HG03196 (cell line): ENCODE results near the gene ASS1.
"Not testable (repeated sequence)": the region's sequence is repeated elsewhere in the genome, so short reads cannot be mapped to it uniquely, and the experiment has no call there.

ENCODE experiments used
- ATAC-seq: cut with Tn5 transposase; IDR thresholded peaks from one replicate; pipeline ENCODE4 v1.9.1; 2021; ENCODE audit not compliant: unreplicated experiment

The ASS1 gene

DNA sequence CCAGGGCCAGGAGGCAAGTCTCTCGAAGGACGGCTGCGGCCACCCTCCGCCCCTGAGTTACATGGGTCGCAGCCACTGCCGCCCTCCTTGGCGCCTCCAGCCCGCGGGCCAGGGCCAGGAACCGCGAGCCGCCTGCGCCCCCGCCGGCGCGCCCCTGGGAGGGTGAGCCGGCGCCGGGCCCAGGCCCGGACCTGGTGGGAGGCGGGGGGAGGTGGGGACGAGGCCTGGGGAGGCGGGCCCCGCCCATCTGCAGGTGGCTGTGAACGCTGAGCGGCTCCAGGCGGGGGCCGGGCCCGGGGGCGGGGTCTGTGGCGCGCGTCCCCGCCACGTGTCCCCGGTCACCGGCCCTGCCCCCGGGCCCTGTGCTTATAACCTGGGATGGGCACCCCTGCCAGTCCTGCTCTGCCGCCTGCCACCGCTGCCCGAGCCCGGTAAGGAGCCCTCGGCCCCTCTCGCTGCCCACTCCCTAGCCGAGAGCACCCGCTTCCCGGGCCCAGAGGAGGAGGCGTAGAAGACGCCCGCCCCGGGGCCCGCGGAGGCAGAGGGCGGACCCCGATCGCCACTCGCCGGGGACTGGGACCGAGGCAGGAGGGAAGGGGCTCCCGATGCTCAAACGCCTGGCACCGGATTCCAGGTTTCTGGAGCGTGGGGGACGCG is at the start of gene ASS1:
Gene ASS1 (plus strand): TSS at position 397 of the 657 bp plus-strand sequence. CDS start 7,268 bp downstream, outside the sequence.
- no peak for ATAC-seq

DNA sequence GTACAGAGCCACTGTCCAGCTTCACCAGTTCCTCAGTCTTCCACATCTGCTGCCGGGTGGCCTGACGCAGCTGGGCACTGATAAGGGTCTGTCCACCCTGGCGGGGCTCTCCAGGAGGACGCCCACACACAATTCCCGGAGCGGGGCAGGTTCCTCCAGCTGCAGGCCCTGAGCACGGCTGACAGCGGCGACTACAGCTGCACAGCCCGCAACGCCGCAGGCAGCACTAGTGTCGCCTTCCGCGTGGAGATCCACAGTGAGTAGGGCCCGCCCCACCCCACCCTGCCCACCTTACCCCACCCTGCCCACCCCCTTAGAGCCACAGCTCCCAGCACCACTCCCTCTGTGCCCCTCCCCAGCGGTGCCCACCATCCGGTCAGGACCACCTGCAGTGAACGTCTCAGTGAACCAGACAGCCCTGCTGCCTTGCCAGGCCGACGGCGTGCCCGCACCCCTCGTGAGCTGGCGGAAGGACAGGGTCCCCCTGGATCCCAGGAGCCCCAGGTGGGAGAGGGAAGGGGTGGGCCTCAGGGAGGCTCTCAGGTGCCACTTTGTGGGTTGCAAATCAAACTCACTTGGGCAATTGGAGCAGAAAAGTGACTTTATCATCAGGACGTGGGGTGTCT is 48.8 kb upstream of the ASS1 start:
- no peak for ATAC-seq

DNA sequence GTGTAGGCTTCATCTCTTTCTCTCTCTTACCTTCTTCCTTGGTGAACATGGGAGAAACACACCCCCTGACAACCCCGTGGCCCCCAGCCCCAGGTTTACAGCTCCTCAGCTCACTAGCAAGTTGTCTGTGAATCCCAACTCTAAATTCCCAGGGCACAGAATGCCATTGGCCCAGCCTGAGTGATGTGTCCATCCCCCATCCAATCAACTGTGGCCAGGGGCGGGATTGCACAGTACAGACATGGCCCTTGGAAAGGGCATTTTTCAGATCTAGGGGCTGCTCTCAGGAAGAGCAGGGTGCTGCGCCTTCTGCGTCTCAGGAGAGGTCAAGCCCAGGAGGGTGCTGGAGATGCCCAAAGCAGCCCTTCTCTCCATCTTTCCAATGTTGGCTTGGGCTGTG is 48.2 kb upstream of the ASS1 start:
- no peak for ATAC-seq

DNA sequence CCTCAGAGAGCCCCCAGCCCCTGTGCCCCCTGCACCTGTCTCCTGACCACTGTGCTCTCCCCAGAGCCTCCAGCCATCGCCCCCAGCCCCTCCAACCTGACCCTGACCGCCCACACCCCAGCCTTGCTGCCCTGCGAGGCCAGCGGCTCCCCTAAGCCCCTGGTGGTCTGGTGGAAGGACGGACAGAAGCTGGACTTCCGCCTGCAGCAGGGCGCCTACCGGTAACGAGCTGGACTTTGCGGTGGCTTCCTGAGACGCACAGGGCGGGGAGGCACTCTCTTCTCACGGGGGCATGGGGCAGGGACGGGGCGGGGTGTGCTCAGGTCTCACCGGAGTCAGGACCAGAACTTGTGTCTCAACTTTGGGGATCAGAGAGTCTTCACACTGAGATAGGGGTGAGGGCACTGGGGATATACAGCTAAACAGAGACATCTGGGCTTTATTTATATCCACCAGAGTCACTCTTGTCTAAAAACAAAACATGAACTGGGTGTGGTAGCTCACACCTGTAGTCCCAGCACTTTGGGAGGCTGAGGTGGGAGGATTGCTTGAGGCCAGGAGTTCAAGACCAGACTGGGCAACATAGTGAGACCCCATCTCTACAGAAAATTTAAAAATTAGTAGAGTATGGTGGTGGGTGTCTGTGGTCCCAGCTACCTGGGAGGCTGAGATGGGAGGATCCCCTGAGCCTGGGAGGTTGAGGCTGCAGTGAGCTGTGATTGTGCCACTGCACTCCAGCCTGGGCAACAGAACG is 46.1 kb upstream of the ASS1 start:
- no peak for ATAC-seq

DNA sequence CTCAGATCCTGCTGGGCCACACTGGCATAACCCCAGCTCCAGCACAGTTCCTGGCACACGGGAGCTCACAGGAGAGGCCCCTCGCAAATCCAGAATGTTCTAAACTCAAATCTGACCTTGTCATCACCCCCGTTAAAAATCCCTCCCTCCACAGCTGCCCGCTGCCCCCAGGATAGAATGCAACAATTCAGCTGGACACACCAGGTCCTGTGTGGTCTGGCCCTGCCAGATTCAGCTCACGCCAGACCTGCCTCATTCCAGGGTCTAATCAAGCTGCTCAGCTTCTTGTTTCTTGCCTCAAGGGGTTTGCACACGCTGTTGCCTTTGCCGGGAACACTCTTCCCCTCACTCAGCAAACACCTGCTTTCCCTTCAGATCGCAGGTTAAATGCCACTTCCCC is 45.0 kb upstream of the ASS1 start:
- no peak for ATAC-seq

DNA sequence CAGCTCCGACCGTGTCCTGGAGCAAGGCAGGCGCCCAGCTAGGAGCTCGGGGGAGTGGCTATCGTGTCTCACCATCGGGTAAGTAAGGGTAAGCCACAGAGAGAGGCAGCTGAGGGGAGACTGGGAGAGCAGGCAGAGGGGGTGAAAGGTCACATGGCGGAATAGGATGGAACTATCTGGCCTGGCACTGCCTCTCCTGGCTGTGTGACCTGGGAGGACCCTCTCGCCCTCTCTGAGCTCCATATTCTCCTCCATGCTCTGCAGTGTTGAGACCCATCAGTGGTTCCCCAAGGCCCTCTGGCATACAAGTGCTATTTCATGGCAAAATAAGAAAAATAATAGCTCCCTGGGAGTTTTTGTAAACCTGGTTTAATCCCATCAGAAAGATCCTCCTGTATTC is 43.9 kb upstream of the ASS1 start:
- ATAC-seq, result no peak

DNA sequence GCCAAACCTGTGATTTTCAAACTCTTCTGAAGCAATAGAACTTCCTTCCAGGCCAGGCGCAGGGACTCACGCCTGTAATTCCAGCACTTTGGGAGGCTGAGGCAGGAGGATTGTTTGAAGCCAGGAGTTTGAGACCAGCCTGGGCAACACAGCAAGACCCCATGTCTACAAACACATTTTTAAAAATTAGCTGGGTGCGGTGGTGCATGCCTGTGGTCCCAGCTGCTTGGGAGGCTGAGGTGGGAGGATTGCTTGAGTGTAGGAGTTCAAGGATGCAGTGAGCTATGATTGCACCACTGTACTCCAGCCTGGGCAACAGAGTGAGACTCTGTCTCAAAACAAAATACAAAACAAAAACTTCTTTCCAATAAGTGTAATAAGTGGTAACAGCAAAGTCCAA is 43.0 kb upstream of the ASS1 start:
- ATAC-seq, result not testable (repeated sequence)

DNA sequence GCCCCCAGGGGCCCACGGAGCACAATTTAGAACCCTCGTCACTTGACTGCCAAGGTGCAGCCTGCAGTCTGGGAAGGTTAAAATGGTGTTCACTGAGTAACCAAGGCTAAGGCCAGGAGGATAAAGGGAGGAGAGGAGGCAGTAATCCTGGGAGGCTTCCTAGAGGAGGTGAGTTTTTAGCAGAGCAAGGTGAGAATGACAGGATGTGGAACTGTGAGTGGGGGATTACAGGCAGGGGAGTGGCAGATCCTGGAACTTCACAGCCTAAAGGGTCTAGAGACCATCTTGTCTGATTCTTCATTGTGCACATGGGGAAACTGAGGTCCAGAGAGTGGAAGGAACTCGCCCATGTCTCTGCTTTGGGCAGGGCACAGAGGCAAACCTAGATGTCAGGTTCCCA is 42.5 kb upstream of the ASS1 start:
- ATAC-seq, result no peak

DNA sequence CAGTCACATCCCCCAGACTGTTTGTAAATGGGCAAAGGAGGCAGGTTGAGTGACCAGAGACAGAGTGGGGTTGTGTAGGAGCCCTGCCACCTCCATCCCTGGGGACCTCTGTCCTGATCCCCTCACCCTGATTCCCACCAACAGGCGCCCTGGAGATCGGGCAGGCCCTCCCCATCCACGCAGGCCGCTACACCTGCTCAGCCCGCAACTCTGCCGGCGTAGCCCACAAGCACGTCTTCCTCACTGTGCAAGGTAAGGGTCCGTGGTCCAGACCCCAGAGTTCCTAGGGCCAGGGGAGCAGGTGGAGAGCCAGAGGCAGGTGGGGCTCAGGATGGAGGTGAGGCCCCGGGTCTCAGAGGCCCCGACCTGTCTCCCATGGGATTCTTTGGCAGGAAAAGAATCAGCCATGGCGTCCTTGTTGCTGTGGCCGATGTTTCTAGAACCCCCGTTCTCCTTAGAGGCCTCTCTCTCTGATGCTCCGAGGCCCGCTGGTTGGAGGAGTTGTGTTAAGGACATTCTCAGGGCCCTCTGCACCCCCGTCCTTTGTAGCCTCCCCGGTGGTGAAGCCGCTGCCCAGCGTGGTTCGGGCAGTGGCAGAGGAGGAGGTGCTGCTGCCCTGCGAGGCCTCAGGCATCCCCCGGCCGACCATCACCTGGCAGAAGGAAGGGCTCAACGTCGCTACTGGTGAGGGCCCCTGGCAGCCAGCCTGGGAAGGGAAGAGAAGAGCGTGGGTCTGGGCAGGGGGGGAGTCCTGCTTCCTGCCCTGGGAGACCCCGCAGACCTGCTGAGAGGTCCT is 41.9 kb upstream of the ASS1 start:
- no peak for ATAC-seq

DNA sequence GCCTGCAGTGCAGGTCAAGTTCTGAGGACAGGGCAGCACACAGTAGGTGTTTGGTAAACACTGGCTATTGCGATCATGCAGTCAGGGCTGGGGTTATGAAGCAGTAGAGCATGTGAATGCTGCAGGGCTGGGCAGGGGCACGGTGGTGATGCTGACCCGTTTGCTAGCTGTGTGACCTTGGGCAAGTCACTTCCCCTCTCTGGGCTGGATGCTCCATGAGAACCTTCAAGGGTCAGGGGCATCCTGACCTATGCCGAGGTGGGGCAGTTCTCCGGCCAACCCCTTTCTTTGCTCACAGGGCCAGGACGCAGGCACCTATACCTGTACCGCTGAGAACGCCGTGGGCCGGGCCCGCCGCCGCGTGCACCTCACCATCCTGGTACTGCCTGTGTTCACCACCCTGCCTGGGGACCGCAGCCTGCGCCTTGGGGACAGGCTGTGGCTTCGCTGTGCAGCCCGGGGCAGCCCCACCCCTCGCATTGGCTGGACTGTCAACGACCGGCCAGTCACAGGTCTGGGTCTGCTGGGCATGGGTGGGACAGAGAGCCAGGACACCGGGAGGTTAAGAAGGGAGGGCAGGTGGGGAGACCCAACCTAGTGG is 39.0 kb upstream of the ASS1 start:
- no peak for ATAC-seq

DNA sequence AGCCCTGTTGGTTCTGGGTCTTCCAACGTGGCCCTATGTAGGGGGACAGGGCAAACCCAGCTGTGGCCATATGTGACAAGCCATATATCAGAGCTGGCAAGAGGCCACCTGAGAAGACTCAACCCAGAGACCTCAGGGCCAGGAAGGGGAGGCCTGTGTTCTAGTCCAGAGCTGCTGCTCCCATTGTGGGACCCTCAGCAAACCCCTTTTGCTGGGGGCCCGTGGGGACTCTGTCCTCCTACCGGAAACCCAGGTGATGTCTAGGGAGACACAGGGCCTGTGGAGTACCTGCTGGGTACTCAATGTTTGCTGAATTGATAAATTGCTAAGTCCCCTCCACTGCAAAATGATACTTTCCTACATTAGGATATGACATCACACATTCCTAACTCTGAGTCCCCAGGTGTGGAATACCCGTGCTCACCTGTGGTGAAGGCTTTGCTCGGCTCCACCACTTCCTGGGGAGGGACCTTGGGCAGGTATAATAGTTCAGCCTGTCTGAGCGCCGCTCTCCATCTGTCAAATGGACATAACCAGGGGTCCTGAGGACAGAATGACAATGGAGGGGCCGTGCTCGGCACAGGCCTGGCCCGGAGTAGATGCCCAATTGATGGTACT is 38.4 kb upstream of the ASS1 start:
- no peak for ATAC-seq

DNA sequence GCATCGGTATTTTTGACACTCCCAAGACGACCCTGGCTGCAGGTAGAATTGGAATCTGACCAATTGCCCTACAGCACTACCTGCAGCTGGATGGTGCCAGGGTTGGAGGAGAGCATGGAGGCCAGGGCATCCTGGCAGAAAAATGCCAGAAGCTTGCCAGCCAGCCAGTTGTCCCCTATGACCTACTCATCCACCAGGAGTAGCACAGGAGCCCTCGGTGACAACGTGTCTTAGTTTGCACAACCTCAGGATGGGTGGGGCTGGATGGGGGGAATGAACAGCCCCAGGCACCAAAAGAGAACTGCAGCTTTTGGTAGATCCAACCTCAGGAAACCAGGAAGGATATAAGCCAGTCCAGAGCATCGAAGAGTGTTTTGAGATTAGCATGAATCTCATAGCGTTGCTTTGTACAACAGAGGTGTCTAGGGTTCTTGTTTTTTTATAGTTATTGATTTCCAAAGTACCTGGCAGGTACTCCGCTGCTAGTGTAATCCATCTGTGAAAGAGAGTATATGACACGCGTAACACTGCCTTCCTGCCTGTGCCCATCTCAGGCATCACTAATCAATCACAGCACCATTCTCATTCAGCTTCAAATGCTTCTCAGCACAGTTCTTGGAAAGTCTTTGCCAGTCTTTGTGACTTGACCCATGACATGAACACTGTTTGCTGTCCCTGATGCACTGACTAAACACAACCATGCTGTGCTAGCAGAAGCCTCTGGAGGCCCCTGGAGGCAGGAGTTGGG is 36.7 kb upstream of the ASS1 start:
- ATAC-seq, result no peak

DNA sequence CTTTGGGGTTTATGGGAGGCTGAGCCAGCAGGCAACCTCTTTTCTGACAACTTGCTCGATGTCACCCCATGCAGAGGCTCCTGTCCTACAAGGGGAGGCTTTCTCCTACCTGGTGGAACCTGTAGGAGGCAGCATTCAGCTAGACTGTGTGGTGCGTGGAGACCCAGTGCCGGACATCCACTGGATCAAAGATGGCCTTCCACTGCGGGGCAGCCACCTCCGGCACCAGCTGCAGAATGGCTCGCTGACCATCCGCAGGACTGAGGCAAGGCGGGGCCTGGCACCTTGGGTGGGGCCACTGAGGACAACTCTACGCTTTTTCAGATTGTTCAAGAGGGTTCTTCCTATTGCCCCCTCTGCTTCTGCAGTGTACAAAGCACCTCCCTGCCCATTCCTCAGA is 36.1 kb upstream of the ASS1 start:
- ATAC-seq, result no peak

DNA sequence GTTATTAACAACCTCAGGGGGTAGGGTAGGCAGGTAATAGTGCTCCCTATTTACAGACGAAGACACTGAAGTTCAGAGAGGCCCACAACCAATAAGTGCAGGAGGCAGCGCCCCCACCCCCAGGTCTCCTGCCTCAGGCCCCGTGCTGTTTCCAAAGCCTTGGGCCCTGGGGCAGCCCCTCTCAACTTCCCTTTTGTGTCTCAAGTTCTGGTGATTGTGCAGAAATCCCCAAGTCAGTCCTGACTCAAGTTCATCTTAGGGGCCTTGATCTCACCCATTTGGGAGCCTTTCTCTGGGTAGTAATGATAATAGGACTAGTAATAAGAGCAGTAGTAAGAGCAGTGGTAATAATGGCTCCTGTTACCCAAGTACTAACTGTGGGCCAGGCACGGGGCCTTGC is 35.5 kb upstream of the ASS1 start:
- ATAC-seq, result no peak

DNA sequence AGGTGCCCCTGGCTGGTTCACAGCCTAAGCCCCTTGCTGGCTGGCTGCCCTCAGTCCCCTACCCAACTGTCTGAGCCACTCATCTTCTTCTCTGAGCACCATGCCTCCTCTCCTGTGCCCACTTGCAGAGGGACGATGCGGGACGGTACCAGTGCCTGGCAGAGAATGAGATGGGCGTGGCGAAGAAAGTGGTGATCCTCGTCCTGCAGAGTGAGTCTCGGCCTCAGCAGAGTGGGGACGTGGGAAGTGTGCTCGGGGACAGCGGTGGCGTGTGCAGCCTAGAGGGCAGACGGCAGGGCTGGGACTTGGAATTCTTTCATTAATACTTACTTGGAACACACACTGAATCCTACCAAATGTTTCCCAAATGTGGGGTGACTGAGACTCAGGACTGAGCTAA is 34.3 kb upstream of the ASS1 start:
- ATAC-seq, result no peak

DNA sequence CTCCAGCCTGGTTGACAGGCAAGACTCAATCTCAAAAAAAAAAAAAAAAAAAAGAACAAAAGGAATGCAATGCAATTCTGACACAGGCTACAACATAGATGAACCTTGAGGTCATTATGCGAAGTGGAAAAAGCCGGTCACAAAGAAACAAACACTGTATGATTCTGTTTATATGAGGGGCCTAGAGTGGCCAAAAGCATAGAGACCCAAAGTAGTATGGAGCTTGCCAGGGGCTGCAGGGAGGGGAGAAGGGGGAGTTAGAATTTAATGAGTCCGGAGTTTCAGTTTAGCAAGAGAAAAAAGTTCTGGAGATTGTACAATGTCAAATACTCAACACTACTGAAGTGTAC is 33.2 kb upstream of the ASS1 start:
- no peak for ATAC-seq

DNA sequence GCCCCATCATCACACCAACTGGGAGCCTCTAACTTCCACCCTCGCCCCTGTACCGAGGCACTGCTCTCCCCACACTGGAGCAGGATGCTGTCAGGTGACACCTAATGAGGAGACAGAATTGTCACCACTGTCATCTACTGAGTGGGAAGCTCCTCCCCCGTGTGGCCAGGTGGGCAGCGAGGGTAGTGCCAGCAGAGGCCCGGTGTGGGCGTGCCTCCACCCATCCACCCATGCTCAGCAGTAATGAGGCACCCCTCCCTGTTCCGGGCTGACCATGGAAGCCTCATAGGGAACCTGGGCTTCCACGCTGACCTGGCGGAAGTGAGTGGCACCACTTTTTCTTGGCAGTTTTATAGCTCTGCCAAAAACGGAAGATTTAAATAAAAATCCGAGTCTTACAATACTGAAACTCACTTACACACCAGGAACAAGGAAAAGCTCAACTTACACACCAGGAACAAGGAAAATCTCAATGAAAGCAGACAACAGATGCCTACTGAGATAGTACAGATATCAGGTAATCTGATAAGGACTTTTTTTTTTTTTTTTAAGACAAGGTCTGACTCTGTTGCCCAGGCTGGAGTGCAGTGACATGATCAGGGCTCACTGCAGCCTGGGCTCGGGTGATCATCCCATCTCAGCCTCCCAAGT is 30.6 kb upstream of the ASS1 start:
- ATAC-seq, result no peak

DNA sequence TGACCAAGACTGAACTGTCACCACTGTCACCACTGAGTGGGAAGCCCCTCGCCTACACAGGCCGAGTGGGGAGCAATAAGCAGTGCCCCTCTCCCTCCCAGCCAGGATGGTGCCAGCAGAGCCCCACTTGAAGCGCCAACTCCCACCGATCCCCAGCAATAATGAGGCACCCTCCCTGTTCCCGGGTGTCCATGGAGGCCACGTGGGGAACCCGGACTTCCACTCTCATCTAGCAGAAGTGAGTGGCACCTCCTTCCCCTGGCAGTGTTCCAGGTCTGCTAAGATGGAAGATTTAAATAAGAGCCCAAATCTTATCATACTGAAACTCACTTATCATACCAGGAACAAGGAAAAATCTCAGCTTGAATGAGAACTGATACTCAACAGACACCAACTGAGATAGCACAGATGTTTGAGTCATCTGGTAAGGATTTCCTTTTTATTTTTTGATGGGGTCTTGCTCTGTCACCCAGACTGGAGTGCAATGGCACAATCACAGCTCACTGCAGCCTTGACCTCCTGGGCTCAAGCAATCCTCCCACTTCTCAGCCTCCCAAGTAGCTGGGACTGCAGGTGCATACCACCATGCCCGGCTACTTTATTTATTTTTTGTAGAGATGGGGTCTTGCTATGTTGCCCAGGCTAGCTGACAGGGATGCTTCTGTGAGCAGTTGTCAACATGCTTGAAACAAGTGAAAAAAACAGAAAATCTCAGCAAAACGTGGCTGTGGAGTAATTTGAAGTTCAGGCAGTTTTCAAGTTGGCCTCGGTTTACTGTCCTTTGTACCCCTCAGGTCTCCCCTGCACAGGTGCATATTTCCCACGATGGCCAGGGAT is 29.6 kb upstream of the ASS1 start:
- ATAC-seq, result no peak

DNA sequence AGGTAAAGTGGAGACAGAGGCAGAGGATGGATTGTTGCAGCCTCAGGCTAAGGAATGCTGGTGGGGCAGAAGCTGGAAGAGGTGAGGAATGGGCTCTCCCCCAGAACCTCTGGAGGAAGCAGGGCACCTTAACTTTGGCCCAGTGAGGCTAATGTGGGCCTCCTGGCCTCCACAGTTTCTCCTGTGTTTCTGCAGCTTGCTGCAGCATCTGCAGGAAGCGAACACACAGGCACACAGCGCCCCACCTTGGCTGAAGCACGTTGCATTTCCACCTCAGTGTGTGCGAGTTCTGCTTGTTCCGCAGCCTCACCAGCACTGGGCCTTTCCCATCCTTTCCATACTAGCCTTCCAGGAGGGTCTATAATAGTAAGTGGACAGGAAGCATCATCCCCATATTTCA is 27.2 kb upstream of the ASS1 start:
- no peak for ATAC-seq
